Measurements from ENCODE around the gene ZNF862. TPM values are rescaled to one million over a fixed set of nuclear protein-coding genes. Genes with fewer than 3 reads are reported as not detected.

ZNF862 gene
- total and polyA plus RNA-seq, 8 donors: 8.3 to 20.1 (median 14.1) TPM

GRCh38 chr7:149859876-149860275 is 21.7 kb downstream of the ZNF862 start:
- 89 to 91% methylated on average over 4 of the region's 4 CpGs for WGBS, 2 donors
- DNase-seq (no peak), FAIRE-seq (no peak), ATAC-seq (no peak)
- Histone ChIP-seq H3K36me3 (peaks cover 0 to 25% (median 9%) of the 10 kb centered on the region in 3 donors), H3K9me3 (no peaks in the 10 kb centered on the region), H3K27ac (no peak overlapping the region), H3K4me1 (peaks cover 1 to 5% (median 3%) of the 10 kb centered on the region in 3 donors), H3K27me3 (no peaks in the 10 kb centered on the region), H3K4me3 (no peak overlapping the region)
- no peak for TF ChIP-seq CTCF (IDR thresholded peaks at IDR 0.05)
- intact Hi-C loops (cut with DNase I): no loop called here

- no peak for FAIRE-seq
- peaks cover 0 to 27% (median 9%) of the 10 kb centered on the region in 3 donors for H3K36me3 ChIP-seq
- 85 to 87% methylated on average over 45 of the region's 45 CpGs for WGBS, 2 donors
- no peak overlapping the region for H3K4me3 ChIP-seq
- H3K27me3 ChIP-seq: no peaks in the 10 kb centered on the region
- no peak for TF ChIP-seq CTCF (IDR thresholded peaks at IDR 0.05)
- intact Hi-C loops (cut with DNase I): no loop called here
- H3K27ac ChIP-seq: no peak overlapping the region
- H3K4me1 ChIP-seq: no peaks in the 10 kb centered on the region
- no peaks in the 10 kb centered on the region for H3K9me3 ChIP-seq
- DNase-seq: peak in 2 of 6 donors; percentile 57 to 73
- ATAC-seq: peak in 1 of 4 donors; percentile 27
Measured at GRCh38 chr7:149860821-149861727, 22.9 kb downstream of the ZNF862 start.

- DNase-seq (peak in 1 of 6 donors; percentile 47), ATAC-seq (no peak), FAIRE-seq (no peak)
- Histone ChIP-seq H3K4me3 (no peak overlapping the region), H3K27ac (no peak overlapping the region), H3K4me1 (no peaks in the 10 kb centered on the region), H3K9me3 (no peaks in the 10 kb centered on the region), H3K36me3 (peaks cover 0 to 27% (median 9%) of the 10 kb centered on the region in 3 donors), H3K27me3 (no peaks in the 10 kb centered on the region)
- no peak for TF ChIP-seq CTCF (IDR thresholded peaks at IDR 0.05)
- 95 to 97% methylated on average over 16 of the region's 16 CpGs for WGBS, 2 donors
- intact Hi-C loops (cut with DNase I): no loop called here
Measured at GRCh38 chr7:149861728-149862045, 23.5 kb downstream of the ZNF862 start.

- no peaks in the 10 kb centered on the region for H3K27me3 ChIP-seq
- DNase-seq (peak in 2 of 6 donors; percentile 39 to 70), FAIRE-seq (no peak), ATAC-seq (no peak)
- no peaks in the 10 kb centered on the region for H3K9me3 ChIP-seq
- no peaks in the 10 kb centered on the region for H3K4me1 ChIP-seq
- no peak overlapping the region for H3K27ac ChIP-seq
- no peak overlapping the region for H3K4me3 ChIP-seq
- peaks cover 0 to 27% (median 9%) of the 10 kb centered on the region in 3 donors for H3K36me3 ChIP-seq
- intact Hi-C loops (cut with DNase I): no loop called here
- 87 to 94% methylated on average over 18 of the region's 18 CpGs for WGBS, 2 donors
- TF ChIP-seq CTCF (IDR thresholded peaks at IDR 0.05): no peak
Measured at GRCh38 chr7:149862156-149862555, 24.0 kb downstream of the ZNF862 start.

- no peaks in the 10 kb centered on the region for H3K27me3 ChIP-seq
- WGBS, 2 donors: 91 to 96% methylated on average over 4 of the region's 4 CpGs
- TF ChIP-seq CTCF (IDR thresholded peaks at IDR 0.05): no peak
- no peak for DNase-seq
- intact Hi-C loops (cut with DNase I): no loop called here
- H3K27ac ChIP-seq: no peak overlapping the region
- no peaks in the 10 kb centered on the region for H3K4me1 ChIP-seq
- no peak for ATAC-seq
- no peaks in the 10 kb centered on the region for H3K9me3 ChIP-seq
- no peak for FAIRE-seq
- peaks cover 0 to 27% (median 9%) of the 10 kb centered on the region in 3 donors for H3K36me3 ChIP-seq
- H3K4me3 ChIP-seq: no peak overlapping the region
Measured at GRCh38 chr7:149863500-149863899, 25.3 kb downstream of the ZNF862 start.
